Thymus (tissue), 11 donors: ENCODE results near the gene IZUMO4. TPM values are rescaled to one million over a fixed set of nuclear protein-coding genes. Genes with fewer than 3 reads are reported as not detected.

Experiments
- DNase-seq, 9 donors: peaks; one replicate each; pipeline ENCODE4 v3.0.0-alpha.2; 2013; ENCODE audit warnings: low spot score in 9 of 9, low read depth in 6 of 9, missing footprints in 1 of 9
- H3K27ac ChIP-seq, 2 donors: one replicate each; pipeline ENCODE4 v1.5.1; 2013; ENCODE audit warnings: control low read depth in 1 of 2, low read depth in 1 of 2, low read length in 1 of 2, mild to moderate bottlenecking in 1 of 2, moderate library complexity in 1 of 2
- H3K27me3 ChIP-seq, 2 donors: one replicate each; pipeline ENCODE4 v1.5.1; 2013; ENCODE audit warnings: low read length in 1 of 2; ENCODE audit not compliant: control insufficient read depth in 2 of 2, insufficient read depth in 1 of 2
- H3K36me3 ChIP-seq, 2 donors: one replicate each; pipeline ENCODE4 v1.5.1; 2013; ENCODE audit warnings: low read length in 1 of 2, mild to moderate bottlenecking in 1 of 2, moderate library complexity in 1 of 2; ENCODE audit not compliant: control insufficient read depth in 2 of 2, insufficient read depth in 2 of 2
- H3K4me1 ChIP-seq, 2 donors: one replicate each; pipeline ENCODE4 v1.5.1; 2013; ENCODE audit warnings: low read length in 2 of 2; ENCODE audit not compliant: control insufficient read depth in 2 of 2, insufficient read depth in 2 of 2
- H3K4me3 ChIP-seq, 2 donors: one replicate each; pipeline ENCODE4 v1.5.1; 2013; ENCODE audit warnings: low read length in 2 of 2, control low read depth in 1 of 2, mild to moderate bottlenecking in 1 of 2
- H3K9me3 ChIP-seq, 2 donors: one replicate each; pipeline ENCODE4 v1.5.1; 2013; ENCODE audit warnings: low read length in 1 of 2, mild to moderate bottlenecking in 1 of 2; ENCODE audit not compliant: control insufficient read depth in 2 of 2, insufficient read depth in 1 of 2
- WGBS: extraction: QIAGEN DNeasy Blood & Tissue Kit; methylation state at CpG from one replicate; pipeline ENCODE4 v1.1.7; 2013; 5-methylcytosine and 5-hydroxymethylcytosine counted together
- polyA plus RNA-seq: library from polyadenylated mRNA; stranded (reverse); fragments of 200-250 nt; gene quantifications from one replicate; pipeline ENCODE4 v1.2.3, GENCODE V29; 2013
- total RNA-seq: library from RNA; stranded (reverse); fragments of 120-200 nt; gene quantifications from one replicate; pipeline ENCODE4 v1.2.4, GENCODE V29; 2013
- donor health status: healthy.

Gene IZUMO4
- total and polyA plus RNA-seq, 2 donors = 5.1 to 37.8 TPM

DNA sequence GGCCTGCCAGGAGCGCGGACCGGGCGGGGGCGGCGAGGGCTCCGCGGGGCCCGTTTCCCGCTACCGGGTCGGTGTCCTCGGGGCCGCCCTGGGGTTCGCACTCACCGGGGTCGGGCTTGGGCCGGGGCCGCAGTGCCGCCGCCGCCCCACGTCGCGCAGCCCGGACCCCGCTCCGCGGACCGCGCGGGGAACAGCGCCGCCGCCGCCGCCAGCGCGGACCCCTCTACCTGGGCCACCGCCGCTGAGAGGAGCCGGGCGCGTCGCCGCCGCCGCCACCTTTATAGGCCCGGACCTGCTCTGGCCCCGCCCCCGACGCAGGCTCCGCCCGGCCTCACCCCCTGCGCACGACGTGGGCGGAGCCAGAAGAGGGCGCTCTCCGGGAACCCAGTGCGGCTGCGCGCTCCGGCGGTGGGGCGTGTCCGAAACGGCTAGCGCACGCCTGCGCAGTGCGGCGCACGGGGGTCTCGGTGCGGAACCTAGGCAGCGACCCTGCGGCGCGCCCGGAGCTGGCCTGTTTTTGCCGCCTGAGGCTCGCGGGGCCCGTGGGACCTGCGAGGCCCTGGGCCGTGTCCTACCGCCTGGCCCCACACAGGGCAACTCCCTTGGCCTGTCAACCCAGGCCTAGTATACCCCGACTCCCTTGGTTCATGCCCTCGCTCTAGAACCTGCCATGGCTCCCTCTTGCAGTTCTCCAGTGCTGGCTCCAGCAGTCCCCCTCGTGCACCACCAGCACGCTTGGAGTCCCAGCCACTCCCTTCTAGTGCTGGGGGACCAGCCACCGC is 45.5 kb upstream of the IZUMO4 start, which contains the start of gene MKNK2:
MKNK2 (minus strand) TSS at position 254 of the 782 bp plus-strand sequence. CDS start 393 bp downstream, outside the sequence.
- peak within 1 kb of the TSS; percentile 94 for H3K27ac ChIP-seq
- H3K27me3 ChIP-seq = no peaks in the 10 kb centered on the region
- 3% methylated on average over 93 of the region's 93 CpGs for WGBS
- peak within 1 kb of the TSS; percentile 94 to 96 for H3K4me3 ChIP-seq
- H3K9me3 ChIP-seq = no peaks in the 10 kb centered on the region
- peak in 8 of 9 donors; percentile 77 to 96 (median 88) for DNase-seq
- peaks cover 27 to 31% of the 10 kb centered on the region in 2 donors for H3K36me3 ChIP-seq
- peaks cover 46 to 72% of the 10 kb centered on the region in 2 donors for H3K4me1 ChIP-seq

DNA sequence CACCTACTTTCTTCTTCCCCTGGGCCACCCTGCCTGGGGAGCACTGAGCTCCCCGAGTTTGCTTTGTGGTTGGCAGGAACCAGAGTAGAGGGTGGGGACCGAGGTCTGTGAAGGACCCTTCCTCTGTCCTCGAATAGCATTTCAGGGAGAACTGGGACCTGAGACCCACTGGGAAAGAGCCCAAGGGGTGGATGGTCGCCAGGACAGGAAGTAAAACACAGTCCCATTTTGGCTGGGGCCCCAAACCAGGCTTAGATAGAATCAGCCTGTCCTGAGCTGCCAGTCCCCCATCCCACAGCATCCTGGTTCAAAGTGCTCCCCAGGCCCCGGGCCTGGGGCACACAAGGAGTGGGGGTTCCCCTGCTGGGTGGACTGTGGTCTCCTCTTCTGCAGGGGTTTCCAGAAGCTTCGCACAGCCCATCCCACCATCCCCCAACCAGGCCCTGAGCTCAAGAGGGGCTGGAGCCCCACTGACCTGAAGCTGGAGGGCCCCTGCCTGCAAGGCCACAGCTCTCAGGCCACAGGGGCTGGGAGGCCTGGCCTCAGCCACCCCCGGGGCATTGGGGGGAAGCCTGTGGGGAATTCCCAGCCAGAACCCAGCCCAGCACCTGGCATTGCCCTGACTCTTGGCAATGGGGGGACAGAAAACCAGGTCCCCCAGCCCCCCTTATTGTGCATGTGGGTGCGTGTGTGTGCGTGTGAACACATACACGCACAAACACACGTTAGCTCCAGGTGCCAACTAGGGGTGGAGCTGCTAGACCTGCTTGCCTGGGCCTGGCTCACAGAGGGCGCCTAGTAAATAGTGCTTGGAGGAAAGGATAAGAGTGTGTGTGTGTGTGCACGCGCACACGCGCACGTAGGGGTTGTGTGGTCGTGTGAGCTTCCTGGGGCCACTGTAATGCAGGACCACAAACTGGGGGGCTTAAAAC is 44.7 kb upstream of the IZUMO4 start:
- H3K27ac ChIP-seq = peak overlapping the region; percentile 94
- H3K27me3 ChIP-seq = no peaks in the 10 kb centered on the region
- peaks cover 20 to 23% of the 10 kb centered on the region in 2 donors for H3K36me3 ChIP-seq
- peak overlapping the region; percentile 45 to 96 for H3K4me3 ChIP-seq
- H3K4me1 ChIP-seq = peaks cover 52 to 78% of the 10 kb centered on the region in 2 donors
- H3K9me3 ChIP-seq = no peaks in the 10 kb centered on the region
- peak in 2 of 9 donors; percentile 66 to 83 for DNase-seq
- 38% methylated on average over 18 of the region's 18 CpGs for WGBS

DNA sequence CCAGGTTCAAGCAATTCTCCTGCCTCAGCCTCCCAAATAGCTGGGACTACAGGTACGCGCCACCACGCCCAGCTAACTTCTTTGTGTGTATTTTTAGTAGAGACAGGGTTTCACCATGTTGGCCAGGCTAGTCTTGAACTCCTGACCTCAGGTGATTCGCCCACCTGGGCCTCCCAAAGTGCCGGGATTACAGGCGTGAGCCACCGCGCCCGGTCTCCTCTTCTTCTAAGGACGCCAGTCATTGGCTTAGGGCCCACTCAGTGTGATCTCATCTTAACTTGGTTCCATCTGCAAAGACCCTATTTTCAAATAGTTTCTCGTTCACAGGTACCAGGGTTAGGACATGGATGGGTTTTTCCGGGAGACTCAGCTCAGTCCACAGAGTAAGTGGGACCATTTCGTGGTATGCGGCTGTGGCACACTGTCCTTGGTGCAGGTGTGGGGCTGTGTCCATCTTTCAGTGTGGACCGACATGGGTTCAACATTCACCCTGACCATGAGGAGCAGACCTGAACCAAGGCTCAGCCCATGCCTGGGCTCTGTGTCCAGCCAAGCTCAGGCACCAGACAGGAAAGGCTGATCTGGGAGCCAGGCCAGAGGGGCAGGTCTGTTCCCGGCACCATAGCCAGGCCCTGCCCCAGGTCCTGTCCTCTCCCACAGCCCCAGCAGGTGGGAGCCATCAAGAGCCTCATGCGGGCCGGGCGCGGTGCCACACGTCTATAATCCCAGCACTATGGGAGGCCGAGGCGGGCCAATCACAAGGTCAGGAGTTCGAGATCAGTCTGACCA is 42.9 kb upstream of the IZUMO4 start:
- no peak overlapping the region for H3K4me3 ChIP-seq
- DNase-seq = no peak
- H3K9me3 ChIP-seq = no peaks in the 10 kb centered on the region
- H3K36me3 ChIP-seq = peaks cover 2 to 6% of the 10 kb centered on the region in 2 donors
- H3K27me3 ChIP-seq = no peaks in the 10 kb centered on the region
- H3K27ac ChIP-seq = peak overlapping the region in 1 of 2 donors; percentile 60
- peaks cover 38 to 78% of the 10 kb centered on the region in 2 donors for H3K4me1 ChIP-seq
- 94% methylated on average over 24 of the region's 24 CpGs for WGBS

DNA sequence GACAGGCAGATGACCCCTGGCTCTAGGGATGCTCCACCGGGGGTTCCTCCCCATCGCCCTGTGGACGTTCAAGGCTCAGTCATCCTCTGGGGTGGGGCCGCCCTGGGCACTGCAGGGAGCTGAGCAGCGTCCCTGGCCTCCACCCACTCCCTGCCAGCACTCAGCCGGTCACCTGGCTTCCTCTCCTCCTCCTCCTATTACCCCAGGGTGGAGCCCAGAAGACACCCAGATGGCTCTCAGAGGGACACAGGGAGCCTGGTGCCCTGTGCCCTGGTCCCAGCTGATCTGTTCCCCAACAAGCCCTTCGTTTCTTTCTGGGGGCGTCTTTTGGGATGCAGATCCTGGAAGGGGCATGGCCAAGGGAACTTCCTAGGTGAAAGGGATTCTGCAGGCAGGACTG is 42.0 kb upstream of the IZUMO4 start:
- Histone ChIP-seq H3K27ac (peak overlapping the region in 1 of 2 donors; percentile 60), H3K4me1 (peaks cover 28 to 78% of the 10 kb centered on the region in 2 donors)
- WGBS = 95% methylated on average over 8 of the region's 8 CpGs

DNA sequence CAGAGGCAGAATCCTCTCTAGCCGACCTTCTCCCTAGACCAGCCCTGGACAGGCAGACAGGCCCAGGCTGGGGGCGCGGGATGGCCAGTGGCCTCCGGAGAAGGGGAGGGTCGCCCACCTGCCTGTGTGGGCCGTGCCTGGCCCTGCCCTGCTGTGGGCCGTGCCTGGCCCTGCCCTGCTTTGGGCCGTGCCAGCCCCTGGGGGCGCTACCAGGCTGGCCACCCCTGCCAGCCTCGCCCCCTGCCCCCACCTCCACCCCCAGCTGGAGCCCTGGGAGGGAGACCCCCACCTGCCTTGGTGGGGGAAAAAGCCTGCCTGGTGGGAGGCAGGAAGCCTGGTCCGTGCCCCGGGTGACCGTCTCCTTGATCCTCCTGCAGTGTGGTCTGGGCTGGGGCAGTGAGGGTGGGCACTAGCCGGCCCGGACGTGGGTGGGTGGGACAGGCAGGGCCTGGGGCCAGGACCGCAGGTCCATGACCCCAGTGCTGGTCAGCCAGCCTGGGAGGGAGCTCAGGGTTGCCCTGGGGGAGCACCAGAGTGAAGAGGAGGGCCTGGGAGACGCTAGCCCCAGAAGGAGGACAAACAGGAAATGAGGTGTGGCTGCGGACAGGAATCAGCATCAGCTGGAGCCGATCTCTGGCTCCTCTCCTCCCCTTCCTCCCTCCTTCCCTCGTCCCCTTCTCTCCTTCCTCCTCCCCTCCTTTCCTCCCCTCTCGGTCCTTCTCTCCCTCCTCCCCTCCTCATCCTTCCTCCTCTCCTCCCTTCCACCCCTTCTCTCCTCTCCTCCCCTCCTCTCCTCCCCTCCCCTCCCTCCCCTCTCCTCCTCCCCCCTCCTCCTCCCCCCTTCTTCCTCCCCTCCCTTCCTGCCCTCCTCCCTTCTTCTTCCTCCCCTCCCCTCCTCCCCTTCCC is 40.5 kb upstream of the IZUMO4 start:
- Histone ChIP-seq H3K4me3 (peak overlapping the region in 1 of 2 donors; percentile 29), H3K27ac (peak overlapping the region; percentile 71 to 82), H3K36me3 (no peaks in the 10 kb centered on the region), H3K9me3 (no peaks in the 10 kb centered on the region), H3K27me3 (no peaks in the 10 kb centered on the region), H3K4me1 (peaks cover 35 to 86% of the 10 kb centered on the region in 2 donors)
- peak in 2 of 9 donors; percentile 56 to 69 for DNase-seq
- 55% methylated on average over 22 of the region's 22 CpGs for WGBS

More for the DNA sequence above, 42.0 kb upstream of the IZUMO4 start:
- H3K9me3 ChIP-seq = no peaks in the 10 kb centered on the region
- no peak overlapping the region for H3K4me3 ChIP-seq
- H3K36me3 ChIP-seq = no peaks in the 10 kb centered on the region
- no peaks in the 10 kb centered on the region for H3K27me3 ChIP-seq
- DNase-seq = no peak

DNA sequence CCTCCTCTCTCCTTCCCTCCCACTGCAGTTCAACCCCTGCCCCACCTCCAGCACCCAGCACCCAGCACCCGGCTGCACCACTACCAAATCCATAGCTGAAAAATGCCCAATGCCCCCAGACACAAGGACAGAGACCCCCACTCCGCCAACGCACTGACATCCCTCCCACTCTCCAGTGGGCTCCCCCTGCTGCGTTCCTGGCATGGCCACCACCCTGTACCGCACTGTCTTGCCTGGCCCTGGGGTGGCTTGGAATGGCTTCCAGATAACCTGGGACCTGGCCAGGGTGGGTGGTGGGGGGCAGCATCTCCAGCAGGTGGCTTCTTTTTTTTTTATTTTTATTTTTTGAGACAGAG is 39.9 kb upstream of the IZUMO4 start:
- H3K27me3 ChIP-seq = no peaks in the 10 kb centered on the region
- H3K27ac ChIP-seq = peak overlapping the region; percentile 6 to 44
- 64% methylated on average over 5 of the region's 5 CpGs for WGBS
- H3K9me3 ChIP-seq = no peaks in the 10 kb centered on the region
- no peaks in the 10 kb centered on the region for H3K36me3 ChIP-seq
- H3K4me1 ChIP-seq = peaks cover 29 to 82% of the 10 kb centered on the region in 2 donors
- no peak for DNase-seq
- no peak overlapping the region for H3K4me3 ChIP-seq

DNA sequence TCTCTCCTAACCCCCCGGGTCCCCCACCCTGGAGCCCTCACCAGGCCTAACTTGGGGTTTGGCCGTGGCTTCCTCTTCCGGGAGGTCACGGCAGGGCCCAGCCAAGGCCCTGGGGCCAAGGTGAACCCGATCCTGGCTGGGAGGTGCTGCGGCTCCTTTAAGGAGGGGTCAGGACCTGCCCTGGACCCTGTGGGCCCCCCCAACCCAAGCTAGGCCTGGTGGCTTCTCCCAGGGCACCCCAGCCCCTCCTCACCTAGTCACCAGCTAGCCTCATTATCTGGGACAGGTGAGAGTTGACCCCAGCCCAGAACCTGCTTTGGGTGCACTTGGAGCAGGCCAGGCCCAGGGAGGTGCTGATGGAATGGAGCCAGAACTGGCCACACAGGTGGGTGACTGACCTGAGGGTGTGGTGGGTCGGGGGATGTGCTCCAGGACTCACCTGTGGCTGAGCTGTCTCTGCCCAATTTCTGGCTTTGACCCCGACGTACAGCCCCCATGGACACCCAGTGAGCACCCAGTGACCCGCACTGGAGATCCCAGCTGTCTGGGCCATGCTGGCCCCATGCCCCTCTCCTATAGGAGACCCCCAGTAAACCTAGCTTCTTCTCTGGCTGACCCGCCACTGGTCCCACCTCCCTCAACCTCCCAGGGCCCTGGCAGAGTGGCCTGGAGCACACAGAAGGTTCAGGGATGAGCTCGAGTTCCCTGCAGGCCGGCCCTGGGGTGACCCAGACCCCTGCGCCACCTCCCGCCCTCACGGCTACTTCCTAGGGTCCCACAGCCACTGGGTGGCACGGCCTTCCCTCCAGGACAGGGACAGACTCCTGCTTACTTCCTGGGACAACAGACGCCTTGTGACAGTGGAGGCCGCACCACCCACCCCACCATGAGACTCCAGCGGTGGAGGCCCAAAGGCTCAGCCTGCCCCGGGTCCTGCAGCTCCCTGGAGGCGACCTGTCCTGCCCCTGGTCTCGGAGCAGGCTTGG is 38.9 kb upstream of the IZUMO4 start:
- peak overlapping the region; percentile 78 for H3K27ac ChIP-seq
- DNase-seq = no peak
- H3K4me3 ChIP-seq = no peak overlapping the region
- no peaks in the 10 kb centered on the region for H3K9me3 ChIP-seq
- no peaks in the 10 kb centered on the region for H3K36me3 ChIP-seq
- WGBS = 85% methylated on average over 23 of the region's 23 CpGs
- H3K4me1 ChIP-seq = peaks cover 28 to 82% of the 10 kb centered on the region in 2 donors
- no peaks in the 10 kb centered on the region for H3K27me3 ChIP-seq
